ENCODE data around the gene SAMD3. TPM values are rescaled to one million over a fixed set of nuclear protein-coding genes. Genes with fewer than 3 reads are reported as not detected.

Gene SAMD3
- total RNA-seq, 1 experiment from 2014 or later, result 0.39 TPM

GRCh38 chr6:130212215-130212874 is 10.4 kb downstream of the SAMD3 start:
- no peak for TF ChIP-seq CTCF (conservative IDR thresholded peaks at IDR 0.05)
- Histone ChIP-seq H2BK5ac (ENCODE audit: insufficient read length, low read length) (no peak overlapping the region), H3K9me3 (ENCODE audit: control insufficient read depth, low read depth, low read length) (peaks cover 7% of the 10 kb centered on the region), H3K4me2 (ENCODE audit: insufficient read depth, insufficient read length, low read length) (no peak overlapping the region), H3K27me3 (ENCODE audit: insufficient read depth, low read length) (no peaks in the 10 kb centered on the region), H4K20me1 (ENCODE audit: control insufficient read depth, insufficient read depth, insufficient read length) (no peaks in the 10 kb centered on the region), H3K79me2 (ENCODE audit: insufficient read depth, low read length) (no peaks in the 10 kb centered on the region), H2BK20ac (ENCODE audit: low read depth, low read length, poor library complexity, severe bottlenecking) (no peak overlapping the region), H4K8ac (replicated peaks; ENCODE audit: insufficient read length, low read depth, low read length) (no peak overlapping the region), H2AFZ (ENCODE audit: low read length) (no peak overlapping the region), H3K23me2 (ENCODE audit: insufficient read length, low read depth, low read length, poor library complexity, severe bottlenecking) (no peaks in the 10 kb centered on the region), H3K23ac (ENCODE audit: insufficient read length, low read depth, low read length) (no peak overlapping the region), H3K4me1 (ENCODE audit: insufficient read depth, low read length) (no peaks in the 10 kb centered on the region), H3K79me1 (ENCODE audit: insufficient read depth, low read depth, low read length, poor library complexity, severe bottlenecking) (no peaks in the 10 kb centered on the region), H3T11ph (ENCODE audit: low read length) (no peak overlapping the region), H4K91ac (ENCODE audit: insufficient read length, low read depth, low read length) (no peak overlapping the region), H3K18ac (ENCODE audit: insufficient read length, low read depth, low read length) (no peak overlapping the region), H3K27ac (ENCODE audit: insufficient read length, low read depth, low read length) (no peak overlapping the region), H2BK12ac (ENCODE audit: insufficient read length, low read depth, low read length) (no peak overlapping the region), H2BK120ac (ENCODE audit: low read depth, low read length, poor library complexity, severe bottlenecking) (no peak overlapping the region), H3K14ac (ENCODE audit: insufficient read depth, low read length) (no peak overlapping the region), H3K9ac (ENCODE audit: extremely low read depth, insufficient read length, low read length) (no peak overlapping the region), H3K56ac (ENCODE audit: insufficient read length, low read depth, low read length) (no peak overlapping the region), H4K5ac (ENCODE audit: insufficient read length, low read depth, low read length) (no peak overlapping the region), H2BK15ac (ENCODE audit: low read depth, low read length) (no peak overlapping the region), H3K4ac (ENCODE audit: low read depth, low read length) (no peak overlapping the region), H2AK5ac (ENCODE audit: insufficient read length, low read length) (no peak overlapping the region)
- H3K27ac Mint-ChIP-seq, result no peak overlapping the region; a peak in 1 of 7 replicates
- H3K4me1 Mint-ChIP-seq, result peaks cover 9 to 11% of the 10 kb centered on the region in 2 experiments
- no peak overlapping the region for H3K4me3 Mint-ChIP-seq
- H3K9me3 Mint-ChIP-seq, result peaks cover 6 to 24% of the 10 kb centered on the region in 2 experiments
- peaks cover 6 to 26% (median 16%) of the 10 kb centered on the region in 3 experiments for H3K36me3 Mint-ChIP-seq (ENCODE audit: insufficient read depth in 1 of 3, low read depth in 3 of 3)
- no peak for DNase-seq
- H3K27me3 Mint-ChIP-seq (ENCODE audit: low read depth), result no peaks in the 10 kb centered on the region
- no CpG with 5 or more reads among the region's 2 CpGs for WGBS (ENCODE audit: extremely low coverage, insufficient read length, low lambda C conversion rate)
